AG04449 (cell line): ENCODE results near the gene PODXL2.

Experiments
- CTCF ChIA-PET: fragments of 350-600 bp; formaldehyde crosslinking; extraction: SDS; loops from one replicate; lab custom pipeline; 2021; ENCODE audit warnings: antibody characterized with exemption; lab: Yijun Ruan, JAX
- POLR2A ChIA-PET: fragments of 400-600, 350-600 bp; formaldehyde crosslinking; extraction: SDS; loops from one replicate; lab custom pipeline; 2020; ENCODE audit warnings: antibody characterized with exemption, inconsistent platforms; lab: Yijun Ruan, JAX
- DNase-seq: peaks from one replicate; pipeline ENCODE4 v3.0.0-alpha.2; 2010; ENCODE audit warnings: low read depth, low spot score
- H3K4me3 ChIP-seq: 2 replicates; pipeline ENCODE4 v1.5.1; 2011; ENCODE audit warnings: low read depth, mild to moderate bottlenecking, control low read depth, low read length
- TF ChIP-seq, protein P1 (sequence below): IDR thresholded peaks from one replicate; pipeline ENCODE4 v1.5.1; 2011; ENCODE audit warnings: mild to moderate bottlenecking, moderate library complexity, low read length, control low read depth, inconsistent platforms; ENCODE audit not compliant: insufficient read depth; ENCODE audit errors: missing control alignments

PODXL2 gene

DNA sequence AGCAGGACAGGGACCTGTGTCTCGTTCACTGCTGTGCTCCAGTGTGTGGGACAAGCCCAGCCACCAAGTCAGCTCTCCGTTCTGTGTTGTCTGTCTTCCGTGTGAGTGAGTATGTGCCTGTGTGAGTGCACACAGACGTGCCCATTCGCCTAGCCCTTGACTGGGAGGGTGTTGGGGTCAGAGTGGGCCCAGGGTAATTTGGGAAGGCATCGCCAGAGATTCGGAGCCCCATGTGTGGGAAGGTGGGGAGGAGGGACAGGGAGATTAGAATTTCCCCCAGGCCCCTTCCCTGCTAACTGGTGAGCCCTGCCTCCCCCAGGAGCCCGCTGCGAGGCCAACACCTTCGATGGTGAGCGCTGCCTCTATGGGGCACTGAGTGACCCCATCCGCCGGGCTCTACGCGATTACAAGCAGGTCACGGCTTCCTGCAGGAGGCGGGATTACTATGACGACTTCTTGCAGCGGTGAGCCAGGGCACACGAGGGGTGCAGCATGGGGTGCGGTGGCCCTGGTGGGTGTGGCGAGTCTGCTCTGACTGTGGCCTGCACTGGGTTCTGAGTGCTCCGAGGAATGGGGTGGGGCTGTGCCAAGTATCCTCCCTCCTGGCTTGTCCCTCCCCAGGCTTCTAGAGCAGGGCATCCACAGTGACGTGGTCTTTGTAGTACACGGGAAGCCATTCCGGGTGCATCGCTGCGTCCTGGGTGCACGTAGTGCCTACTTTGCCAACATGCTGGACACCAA, 46.8 kb downstream of the PODXL2 start:
- H3K4me3 ChIP-seq = no peak overlapping the region
- TF ChIP-seq, protein P1, sequence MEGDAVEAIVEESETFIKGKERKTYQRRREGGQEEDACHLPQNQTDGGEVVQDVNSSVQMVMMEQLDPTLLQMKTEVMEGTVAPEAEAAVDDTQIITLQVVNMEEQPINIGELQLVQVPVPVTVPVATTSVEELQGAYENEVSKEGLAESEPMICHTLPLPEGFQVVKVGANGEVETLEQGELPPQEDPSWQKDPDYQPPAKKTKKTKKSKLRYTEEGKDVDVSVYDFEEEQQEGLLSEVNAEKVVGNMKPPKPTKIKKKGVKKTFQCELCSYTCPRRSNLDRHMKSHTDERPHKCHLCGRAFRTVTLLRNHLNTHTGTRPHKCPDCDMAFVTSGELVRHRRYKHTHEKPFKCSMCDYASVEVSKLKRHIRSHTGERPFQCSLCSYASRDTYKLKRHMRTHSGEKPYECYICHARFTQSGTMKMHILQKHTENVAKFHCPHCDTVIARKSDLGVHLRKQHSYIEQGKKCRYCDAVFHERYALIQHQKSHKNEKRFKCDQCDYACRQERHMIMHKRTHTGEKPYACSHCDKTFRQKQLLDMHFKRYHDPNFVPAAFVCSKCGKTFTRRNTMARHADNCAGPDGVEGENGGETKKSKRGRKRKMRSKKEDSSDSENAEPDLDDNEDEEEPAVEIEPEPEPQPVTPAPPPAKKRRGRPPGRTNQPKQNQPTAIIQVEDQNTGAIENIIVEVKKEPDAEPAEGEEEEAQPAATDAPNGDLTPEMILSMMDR = no peak
- no peak for DNase-seq
- ChIA-PET POLR2A (interaction anchor here (0.7 kb wide), 1 partner anchor 28 kb away, joined by 7 read pairs; no protein-coding TSS in a partner anchor), CTCF (interaction anchor here (0.7 to 1.7 kb wide), 2 partner anchors 13 to 24 kb away, joined by 3 read pairs; no protein-coding TSS in a partner anchor)

DNA sequence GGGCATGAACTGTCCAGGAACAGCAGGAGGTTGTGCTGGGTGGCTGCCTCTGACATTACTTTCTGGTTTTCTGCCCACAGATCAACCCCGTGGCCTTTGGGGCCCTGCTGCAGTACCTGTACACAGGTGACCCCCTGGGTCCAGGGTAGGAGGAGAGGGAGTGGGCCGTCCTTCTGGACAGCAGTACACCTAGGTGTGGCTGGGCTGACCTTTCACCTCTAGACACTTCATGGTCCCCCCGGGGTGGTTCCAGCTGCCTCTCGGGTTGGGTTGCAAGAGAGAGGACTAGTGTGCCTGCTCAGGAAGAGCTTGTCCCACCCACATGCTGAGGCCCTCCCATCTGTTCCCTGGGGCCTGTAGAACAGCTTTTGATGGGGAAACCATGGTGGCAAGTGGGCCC, 47.5 kb downstream of the PODXL2 start:
- TF ChIP-seq, protein P1 = no peak
- CTCF ChIA-PET = interaction anchor here (0.7 to 1.6 kb wide), 2 partner anchors 14 to 23 kb away, joined by 3 to 4 read pairs; no protein-coding TSS in a partner anchor
- H3K4me3 ChIP-seq = no peak overlapping the region
- no peak for DNase-seq
- POLR2A ChIA-PET = no interaction called here

DNA sequence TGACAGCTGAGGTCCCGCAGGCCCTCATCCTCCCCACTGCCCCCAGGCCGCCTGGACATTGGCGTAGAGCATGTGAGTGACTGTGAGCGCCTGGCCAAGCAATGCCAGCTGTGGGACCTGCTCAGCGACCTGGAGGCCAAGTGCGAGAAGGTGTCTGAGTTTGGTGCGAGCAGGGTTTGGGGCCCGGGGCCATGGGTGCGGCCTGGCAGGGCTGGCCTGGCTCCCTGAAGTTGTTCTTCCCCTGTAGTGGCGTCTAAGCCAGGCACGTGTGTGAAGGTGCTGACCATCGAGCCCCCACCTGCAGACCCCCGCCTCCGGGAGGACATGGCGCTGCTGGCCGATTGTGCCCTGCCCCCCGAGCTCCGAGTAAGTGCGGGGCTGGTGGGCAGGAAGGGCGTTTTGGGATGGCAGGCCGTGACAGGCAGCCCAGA, 48.0 kb downstream of the PODXL2 start:
- CTCF ChIA-PET = interaction anchor here (0.7 to 1.6 kb wide), 2 partner anchors 14 to 24 kb away, joined by 3 to 4 read pairs; no protein-coding TSS in a partner anchor
- TF ChIP-seq, protein P1 = no peak
- DNase-seq = no peak
- H3K4me3 ChIP-seq = no peak overlapping the region
- POLR2A ChIA-PET = no interaction called here

DNA sequence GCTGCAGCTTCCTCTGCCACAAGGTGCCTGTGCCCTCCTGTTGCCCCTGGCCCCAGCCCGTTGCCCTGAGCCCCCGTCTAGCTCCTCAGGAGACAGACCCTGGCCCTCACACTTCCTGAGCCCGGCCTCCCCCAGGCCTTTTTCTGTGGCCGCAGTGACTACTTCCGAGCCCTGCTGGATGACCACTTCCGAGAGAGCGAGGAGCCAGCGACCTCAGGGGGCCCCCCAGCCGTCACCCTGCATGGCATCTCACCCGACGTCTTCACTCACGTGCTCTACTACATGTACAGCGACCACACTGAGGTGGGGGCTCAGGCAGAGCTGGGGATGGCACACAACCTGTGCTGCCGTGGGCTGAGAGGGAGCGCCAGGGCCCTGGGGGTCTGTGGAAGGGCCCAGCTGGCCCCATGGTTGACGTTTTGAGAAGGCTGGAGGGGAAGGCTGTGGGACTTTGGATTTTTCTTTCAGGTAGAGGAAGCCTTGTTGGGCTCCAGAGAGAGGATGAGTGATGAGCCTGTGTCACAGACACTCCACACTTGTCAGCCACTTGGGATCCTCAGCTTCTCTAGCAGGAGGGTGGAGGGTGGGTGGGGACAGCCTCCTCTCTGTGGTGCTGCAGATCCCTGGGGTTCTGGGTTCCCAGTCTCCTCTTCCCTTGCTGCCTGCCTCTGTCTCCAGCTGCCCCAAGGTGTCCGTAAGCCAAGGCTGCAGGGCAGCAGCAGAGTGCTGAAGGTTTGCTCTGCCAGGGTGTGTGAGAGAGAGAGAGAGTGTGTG, 48.7 kb downstream of the PODXL2 start:
- ChIA-PET CTCF (interaction anchor here (1.6 to 7.0 kb wide), 2 partner anchors 15 to 25 kb away, joined by 4 to 87 read pairs; no protein-coding TSS in a partner anchor), POLR2A (interaction anchor here (0.6 kb wide), 1 partner anchor 548 kb away, joined by 3 read pairs; no protein-coding TSS in a partner anchor)
- TF ChIP-seq, protein P1 = no peak
- no peak for DNase-seq
- H3K4me3 ChIP-seq = no peak overlapping the region

DNA sequence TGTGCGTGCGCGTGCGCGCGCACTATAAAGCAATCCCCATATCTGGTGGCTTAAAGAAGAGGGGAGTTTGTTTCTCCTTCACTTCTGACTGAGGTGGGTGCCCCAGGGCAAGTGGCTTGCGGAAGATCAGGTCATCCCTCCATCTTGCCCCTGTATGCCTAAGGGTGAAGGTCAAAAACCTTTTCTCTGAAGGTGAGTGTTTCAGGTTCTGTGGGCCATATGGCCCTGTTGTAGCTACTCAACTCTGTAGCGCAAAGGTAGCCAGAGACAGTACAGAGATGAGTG, 49.3 kb downstream of the PODXL2 start:
- no peak for DNase-seq
- ChIA-PET CTCF (interaction anchor here (1.5 to 7.0 kb wide), 3 partner anchors 14 to 293 kb away, joined by 3 to 87 read pairs (median 4); no protein-coding TSS in a partner anchor), POLR2A (no interaction called here)
- H3K4me3 ChIP-seq = no peak overlapping the region
- TF ChIP-seq, protein P1 = no peak
